DMS53 treated with DMSO at 0.1 percent for 48 hours (cell line): ENCODE data around the gene ULBP2.
A peak's percentile ranks its signal among the peaks of the same experiment; 100 is the strongest.

Experiments
- DNase-seq: peaks from one replicate; lab custom pipeline; 2025; ENCODE audit not compliant: unreplicated experiment; lab: John Stamatoyannopoulos, UW

Gene ULBP2, protein sequence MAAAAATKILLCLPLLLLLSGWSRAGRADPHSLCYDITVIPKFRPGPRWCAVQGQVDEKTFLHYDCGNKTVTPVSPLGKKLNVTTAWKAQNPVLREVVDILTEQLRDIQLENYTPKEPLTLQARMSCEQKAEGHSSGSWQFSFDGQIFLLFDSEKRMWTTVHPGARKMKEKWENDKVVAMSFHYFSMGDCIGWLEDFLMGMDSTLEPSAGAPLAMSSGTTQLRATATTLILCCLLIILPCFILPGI

DNA sequence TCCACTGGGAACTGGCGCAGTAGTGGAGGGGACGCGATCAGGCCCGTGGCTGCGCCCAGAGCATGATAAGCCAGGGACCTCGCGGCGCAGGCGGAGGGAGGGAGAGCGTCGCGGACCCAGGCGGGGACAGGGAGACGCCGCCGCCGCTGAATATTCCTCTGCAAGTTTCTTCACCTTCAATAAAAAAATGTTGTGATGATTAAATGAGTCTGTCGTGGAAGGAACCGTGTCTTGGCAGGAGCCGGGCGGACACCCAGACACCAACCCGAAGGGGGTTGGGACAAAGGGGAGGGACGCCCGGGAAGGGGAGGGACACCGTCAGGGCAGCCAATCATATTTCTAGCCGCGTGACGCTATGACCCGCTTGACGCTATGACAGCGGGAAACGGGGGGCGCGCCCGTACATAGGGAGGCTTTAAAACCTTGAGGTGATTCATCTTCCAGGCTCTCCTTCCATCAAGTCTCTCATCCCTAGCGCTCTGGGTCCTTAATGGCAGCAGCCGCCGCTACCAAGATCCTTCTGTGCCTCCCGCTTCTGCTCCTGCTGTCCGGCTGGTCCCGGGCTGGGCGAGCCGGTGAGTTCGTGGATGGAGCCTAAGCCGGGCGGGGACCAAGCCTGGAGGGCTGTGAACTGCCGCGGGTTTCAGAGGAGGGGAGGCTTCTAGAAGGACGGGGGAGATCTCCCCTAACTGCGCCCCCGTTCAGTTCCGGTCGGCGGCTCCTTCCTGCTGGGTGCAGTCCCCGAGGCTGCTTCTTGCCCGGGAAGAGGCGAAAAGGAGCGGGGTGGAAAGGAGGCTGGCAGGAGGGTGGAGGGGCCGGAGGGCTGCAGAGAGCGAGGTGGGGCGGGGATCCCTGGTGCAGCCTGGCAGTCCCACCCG is at the start of gene ULBP2:
Gene ULBP2, plus strand, starts transcription at position 432 of the 878 bp plus-strand sequence. Its CDS starts 59 bp downstream, at position 491.
- peak; percentile 36 for DNase-seq

DNA sequence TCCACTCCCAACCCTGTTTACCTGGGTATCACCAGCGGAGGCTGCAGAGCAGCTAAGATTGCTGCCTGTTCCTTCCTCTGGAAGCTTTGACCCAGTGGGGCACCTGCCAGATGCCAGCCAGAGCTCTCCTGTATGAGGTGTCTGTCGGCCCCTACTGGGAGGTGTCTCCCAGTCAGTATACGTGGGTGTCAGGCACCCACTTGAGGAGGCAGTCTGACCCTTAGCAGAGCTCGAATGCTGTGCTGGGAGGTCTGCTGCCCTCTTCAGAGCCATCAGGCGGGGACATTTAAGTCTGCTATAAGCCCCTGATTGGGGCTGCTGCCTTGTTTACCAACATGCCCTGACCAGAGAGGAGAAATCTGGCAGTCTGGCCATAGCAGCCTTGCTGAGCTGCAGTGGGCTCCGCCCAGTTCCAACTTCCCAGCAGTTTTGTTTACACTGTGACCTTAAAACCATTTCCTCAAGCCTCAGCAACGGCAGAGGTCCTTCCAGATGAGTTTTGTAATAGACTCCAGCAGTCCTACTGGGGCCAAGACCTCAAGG is 46.7 kb upstream of the ULBP2 start:
- DNase-seq = no peak

DNA sequence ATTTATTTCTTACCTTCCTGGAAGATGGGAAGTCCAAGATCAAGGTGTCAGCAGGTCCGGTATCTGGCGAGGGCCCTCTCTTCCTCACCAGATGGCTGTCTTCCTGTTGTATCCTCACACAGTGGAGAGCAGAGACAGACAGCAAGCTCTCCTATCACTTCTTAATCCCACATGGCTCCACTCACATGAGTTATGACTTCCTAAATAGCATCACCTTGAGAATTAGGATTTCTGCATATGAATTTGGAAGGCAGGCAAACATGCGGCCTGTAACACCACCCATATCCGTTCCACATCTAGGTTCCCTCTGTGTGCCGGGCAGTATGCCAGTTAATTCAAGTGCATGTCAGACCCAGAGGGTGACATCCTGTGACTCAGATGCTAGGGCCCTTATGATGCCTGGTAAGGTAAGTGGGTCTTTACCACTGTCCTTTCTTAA is 46.0 kb upstream of the ULBP2 start:
- DNase-seq = peak; percentile 60

DNA sequence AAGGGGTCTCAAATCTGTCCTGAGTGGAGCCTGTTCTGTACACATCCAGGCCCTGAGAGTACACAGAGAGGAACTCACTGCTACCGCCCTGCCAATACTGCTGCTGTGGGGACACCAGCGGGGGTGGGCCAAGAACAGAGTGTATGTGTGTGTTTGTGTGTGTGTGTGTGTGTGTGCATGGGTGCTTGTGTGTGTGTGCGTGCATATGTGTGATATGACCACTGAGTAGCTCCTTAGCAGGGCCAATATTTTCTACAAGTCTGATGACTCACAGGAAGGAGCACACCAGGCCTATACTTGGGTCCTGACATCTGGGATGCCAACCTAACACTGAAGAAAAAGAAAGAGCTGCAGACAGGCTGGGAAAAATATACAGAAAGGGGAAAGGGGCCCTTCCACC is 45.3 kb upstream of the ULBP2 start:
- no peak for DNase-seq

DNA sequence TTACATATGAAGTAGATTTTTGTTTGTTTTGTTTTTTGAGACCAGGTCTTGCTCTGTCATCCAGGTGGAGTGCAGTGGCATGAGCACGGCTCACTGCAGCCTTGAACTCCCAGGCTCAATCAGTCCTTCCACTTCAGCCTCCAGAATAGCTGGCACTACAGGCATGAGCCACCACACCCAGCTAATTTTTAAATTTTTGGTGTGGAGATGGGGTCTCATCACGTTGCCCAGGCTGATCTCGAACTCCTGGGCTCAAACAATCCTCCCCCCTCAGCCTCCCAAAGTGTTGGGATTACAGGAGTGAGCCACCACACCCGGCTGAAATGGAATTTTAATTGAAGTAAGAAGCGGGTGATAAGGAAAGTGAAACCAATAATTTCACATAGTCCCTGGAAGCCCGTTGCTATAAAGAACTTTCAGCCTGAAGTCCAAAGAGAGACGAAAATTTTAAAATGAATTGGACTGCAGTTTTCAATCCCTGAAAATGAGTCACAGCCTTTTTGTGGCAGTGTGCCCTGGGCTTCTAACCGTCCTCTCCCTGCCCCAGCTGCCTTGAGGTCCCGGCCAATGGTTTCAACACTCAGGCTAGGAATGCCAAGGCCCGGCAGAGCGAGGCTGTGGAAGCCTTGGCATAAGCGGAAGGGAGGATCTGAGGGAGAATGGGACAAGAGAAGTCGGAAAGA is 44.7 kb upstream of the ULBP2 start:
- DNase-seq = no peak

DNA sequence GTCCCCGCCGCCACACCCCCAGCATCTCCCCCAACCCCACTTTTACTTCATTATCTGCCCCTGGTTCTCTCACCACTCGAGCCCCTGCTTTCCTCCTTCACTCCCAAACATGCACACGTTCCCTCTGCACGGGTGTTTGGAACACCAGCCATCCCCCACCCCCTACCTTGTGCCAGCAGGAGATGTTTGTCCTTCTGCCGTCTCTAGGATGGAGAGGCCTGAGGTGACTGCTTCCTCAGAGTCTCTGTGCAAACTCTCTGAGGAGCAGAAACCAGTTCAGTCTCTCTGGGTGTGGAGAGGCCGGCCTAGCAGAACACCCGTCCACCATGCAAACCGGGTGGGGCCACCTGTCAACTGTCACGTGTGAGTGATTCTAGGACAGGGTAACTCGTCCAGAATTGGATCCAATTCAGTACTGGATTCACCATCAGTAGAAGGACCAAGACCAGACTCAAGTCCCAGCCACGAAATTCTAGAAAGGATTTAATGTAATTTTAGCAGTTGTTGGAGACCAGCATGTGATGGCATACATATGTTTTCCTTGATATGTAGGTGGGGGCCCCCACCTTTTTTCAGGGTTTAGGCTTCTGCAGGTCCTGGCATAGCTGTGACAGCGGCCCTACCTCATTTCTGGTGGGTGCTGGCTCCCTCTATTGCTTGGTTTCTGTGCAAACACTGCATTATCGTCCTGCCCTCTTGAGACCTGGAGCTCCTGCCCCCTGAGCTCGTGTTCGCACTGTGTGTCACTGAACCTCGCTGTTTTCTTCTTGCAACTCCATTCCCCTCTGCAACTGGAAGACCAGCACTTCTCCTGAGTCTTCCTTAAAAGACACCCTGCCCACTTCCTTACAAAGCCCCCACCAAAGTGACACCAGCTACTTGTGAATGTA is 43.7 kb upstream of the ULBP2 start, which contains the start of gene RAET1E:
Gene RAET1E, minus strand, starts transcription at position 259 of the 890 bp plus-strand sequence. CDS start 7,212 bp downstream, outside the sequence.
- DNase-seq = no peak

DNA sequence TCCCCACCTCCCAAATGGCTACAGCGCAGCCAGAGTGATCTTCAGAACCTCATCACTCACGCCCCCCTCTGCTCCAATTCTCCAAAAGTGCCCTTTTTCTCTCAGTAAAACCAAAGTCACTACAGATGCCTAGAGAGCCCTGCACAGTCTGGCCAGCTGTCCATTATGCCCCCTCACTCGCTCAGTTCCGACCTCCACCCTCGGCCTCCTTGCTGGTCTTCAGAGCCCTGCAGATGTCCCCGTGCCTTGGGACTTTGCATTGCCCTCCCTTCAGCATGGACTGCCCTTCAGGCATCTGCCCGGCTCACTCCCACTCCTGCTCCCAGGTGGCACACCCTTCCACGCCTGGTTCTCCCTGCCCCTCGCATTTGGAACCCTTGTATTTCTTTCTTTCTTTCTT is 42.8 kb upstream of the ULBP2 start:
- no peak for DNase-seq

DNA sequence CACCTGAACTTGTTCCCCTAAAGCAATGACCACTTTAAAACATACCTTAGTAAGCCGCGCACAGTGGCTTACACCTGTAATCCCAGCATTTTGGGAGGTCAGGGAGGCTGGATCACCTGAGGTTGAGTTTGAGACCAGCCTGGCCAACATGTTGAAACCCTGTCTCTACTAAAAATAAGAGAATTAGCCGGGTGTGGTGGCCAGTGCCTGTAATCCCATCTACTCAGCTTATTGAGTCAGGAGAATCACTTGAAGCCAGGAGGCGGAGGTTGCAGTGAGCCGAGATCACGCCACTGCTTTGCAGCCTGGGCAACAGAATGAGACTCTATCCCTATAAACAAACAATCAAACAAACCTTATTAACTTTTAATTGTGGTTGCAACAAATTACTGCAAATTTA is 42.3 kb upstream of the ULBP2 start:
- no peak for DNase-seq

DNA sequence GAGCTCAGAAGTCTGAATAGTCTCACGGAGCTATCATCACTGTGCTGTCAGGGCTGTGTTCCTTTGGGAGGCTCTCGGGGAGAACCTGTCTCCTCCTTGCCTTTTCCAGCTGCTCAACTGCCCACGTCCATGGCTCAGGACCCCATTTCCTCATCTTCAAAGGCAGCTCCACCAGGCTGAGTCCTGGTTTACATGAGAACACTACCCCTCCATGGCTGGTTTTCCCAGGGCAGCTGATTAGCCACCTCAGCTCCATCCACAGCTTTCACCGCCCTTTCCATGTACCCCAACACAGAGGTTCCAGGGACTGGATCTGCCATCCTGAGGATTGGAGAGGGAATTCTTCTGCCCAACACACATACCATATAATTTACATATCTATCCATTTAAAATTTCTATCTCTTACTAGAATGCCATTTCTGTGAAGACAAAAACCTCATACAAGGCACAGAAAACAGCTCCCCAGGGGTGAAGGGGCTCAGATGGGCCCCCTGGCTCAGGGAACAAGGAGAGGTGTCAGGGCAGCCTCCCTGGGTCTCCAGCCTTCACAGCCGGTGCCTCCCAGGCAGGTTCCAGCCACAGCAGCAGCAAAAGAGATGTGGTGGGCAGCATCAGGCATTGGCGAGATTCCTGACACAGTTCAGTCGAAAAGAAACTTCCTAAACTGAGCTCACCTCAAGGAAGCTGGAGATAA is 41.7 kb upstream of the ULBP2 start:
- DNase-seq = no peak

DNA sequence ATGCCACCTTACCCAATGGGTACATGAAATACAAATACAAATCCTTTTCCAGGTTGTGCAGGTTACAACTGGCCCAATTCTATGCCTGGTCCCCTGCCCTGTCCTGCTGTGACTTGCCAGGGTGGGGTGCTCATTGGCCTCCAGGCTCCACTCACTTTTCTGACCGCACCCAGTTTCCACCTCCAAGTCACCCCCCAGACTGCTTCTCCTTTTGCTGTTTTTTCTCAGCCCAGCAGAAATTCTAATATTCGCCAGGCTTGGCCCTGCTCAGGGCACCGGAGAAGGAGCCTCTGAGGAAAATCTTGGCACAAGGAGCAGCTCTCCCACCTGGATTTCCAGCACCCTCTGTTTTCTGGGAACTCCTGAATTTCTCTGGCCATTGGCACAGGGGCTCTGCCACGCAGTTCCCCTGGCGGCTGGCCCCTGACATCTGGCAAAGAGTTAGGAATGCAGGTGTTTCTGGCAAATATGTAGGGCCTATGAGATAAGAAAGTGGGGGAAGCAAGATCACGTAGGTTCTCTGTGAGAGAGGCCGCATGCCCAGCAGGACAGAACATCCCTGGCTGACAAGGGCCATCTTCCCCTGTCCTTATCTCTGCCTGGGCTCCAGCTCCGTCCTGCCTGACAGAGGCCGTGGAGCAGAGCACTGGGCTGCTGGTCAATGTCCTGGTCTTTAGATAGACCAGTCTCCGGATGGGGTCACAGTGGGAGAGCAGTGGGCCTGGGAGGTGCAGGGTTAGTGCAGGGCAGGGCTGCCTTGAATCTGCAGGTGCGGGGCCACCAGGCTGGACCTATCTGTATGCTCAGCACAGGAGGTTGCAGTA is 41.0 kb upstream of the ULBP2 start:
- no peak for DNase-seq

DNA sequence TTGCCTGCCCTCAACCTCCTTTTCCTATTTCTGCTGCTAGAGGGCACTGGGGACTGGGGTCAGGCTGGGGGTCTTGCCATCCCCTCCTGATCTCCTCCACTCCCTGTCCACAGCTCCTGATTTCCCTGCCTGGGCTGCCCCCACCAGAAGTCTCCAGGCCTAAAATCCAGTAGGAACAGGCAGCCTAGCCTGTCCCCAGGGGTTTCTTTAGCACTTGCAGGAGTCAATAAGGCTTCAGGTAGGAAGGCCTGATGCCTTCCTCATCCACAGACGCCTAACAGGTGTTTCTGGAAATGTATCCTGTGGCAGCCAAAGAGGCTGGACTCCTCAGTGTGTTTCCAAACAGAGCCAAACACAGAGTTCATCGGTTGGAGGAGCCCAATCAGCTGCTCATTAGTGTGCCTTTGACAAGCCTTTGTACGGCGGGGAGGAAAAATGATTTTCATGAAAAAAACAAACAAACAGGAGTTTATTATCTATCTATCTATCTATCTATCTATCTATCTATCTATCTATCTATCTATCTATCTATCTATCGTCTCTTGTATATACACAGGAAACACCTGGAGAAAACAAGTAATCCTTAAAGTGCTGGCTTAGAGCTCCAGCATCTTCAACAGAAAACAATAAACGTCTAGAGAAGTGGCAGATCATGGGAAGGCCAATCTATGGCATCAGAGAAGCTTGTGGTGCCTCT is 40.2 kb upstream of the ULBP2 start:
- no peak for DNase-seq

DNA sequence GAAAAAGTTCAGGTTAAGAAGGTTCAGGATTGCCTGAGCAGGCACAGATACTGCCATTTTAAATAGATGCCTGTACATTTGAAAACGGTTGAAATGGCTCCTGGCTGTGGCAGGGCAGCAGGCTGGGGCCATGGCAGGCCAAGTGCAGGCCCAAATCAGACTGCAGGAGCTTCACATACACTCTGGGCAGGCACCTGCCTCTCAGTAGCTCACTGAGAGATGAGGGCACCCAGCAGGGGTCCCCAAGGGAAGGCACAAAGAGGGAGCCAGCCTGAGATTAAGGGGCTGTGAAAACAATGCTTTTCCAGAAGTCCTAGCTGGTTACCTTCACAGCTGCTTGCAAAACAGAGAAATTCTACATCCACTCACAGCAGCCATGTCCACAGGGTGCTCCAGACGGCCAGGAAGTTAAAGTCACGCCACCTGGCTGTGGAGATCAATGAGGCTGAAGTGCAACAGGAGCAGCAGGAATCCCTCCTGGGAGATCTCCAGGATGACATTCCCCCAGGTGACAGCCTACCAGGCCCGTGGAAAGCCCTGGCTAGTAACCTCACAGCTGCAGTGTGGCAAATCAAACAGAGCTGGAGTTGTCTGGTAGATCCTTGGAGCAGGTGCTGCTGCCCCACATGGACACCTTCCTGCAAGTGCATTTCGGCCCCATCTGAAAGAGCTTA is 37.7 kb upstream of the ULBP2 start:
- peak; percentile 42 for DNase-seq

DNA sequence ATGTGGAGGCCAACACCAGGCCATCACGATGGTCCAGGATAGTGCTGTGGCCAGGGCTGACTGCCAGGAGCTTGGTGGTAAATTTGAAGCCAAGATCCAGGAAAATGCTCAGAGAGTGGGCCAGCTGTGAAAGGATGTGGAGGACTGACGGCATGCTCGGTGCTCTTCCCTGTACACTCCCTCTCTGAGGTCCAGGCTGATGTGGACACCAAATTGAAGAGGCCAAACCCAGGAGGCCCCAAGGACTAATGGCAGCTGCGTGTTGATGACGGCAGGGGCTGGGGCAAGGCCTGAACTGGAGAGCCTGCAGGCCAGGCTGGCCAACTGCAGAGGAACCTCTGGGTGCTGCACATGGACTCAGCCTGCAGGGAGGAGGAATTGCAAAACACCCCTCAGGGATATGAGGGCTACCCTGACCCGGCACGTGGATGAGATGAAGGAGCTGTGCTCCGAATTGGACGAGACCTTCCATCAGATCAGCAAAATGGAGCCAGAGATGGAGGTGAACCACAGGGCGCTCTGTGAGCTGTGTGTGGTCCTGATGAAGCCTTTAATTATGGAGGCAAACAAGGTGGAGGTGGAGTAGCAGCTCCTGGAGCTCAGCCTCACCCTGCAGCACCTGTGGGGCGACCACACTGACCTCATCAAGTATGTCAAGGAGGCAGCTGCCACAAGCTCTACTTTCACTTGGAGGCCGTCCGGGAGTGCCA is 37.0 kb upstream of the ULBP2 start:
- DNase-seq = no peak

DNA sequence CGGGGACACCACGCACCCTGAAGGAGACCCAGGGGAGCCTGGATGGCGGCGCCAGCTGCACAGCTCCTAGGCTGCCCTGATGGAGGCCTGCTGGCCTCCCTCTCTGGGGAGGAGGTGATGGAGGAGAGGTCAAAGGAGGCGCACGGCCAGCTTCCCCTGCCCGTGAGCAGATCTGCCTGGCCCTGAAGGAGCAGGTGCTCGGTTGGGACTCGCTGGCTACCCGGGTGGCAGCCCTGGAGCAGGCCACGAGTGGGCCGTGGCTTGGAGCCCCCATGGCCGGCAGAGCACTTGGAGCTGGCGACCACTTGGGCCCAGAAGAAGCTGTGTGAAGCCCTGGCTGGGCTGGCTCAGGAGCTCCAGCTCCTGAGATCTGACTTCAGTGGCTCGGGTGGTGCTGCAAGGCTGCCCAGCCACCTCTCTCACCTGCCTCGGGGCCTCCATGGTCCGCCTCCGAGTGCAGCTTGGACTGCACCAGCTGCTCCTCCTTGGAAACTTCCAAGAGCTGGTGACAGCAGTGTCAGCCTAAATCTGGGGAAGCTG is 36.4 kb upstream of the ULBP2 start:
- no peak for DNase-seq

DNA sequence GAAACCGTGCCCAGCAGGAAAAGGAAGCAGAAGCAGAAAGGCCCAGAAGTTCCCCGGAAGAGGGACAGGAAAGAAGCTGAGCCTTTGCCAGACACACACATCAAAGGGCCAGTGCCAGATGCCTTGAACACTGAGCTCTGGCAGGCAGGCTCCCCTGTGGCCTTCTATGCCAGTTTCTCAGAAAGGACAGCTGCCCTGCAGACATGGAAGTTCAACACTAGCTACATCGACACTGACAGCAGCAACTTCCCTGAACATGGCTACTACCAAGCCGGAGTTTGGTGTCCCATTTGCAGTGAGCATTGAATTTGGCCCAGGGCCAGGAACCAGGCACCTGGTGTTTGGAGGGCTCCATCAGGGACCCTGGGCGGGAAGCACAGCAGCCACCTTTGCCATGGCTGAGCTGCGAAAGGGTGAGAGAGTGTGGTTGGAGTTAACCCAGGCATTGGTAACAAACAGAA is 35.9 kb upstream of the ULBP2 start:
- DNase-seq = no peak

DNA sequence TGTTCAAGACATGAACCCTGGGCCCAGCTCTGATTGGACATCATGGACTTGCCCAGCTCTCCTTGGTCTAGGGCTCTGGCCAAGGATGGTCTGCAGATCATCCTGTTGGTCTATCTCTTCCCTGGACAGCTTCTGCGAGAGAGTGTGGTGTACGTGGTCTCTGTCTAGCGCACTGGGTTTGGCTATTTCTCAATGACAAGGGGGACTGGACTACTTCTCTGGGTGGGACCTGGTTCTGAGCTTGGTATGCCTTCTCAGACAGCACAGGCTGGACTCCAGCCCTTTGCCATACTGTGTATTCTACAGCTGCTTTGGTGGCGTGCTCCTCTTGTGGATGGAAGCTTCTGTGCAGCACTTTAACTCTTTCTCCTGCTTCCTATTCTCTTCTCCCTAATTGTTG is 35.4 kb upstream of the ULBP2 start:
- no peak for DNase-seq

DNA sequence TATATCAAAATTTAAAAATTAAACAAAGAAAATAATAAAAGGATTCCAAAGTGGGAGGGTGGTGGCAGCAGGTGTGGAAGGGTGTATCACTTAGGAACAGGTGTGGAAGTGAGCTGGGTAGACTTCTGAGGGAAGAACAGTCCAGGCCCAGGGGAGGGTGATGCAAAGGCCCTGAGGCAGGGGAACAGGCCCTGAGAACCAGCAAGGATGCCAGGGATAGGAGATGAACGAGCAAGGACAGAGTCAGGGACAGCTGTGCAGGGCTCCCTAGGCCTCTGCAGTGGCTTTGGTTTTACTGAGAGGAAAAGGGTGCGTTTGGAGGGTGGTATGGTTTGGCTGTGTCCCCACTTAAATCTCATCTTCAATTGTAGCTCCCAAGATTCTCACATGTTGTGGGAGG is 34.5 kb upstream of the ULBP2 start:
- no peak for DNase-seq
